Left ventricle myocardium inferior (tissue), 1 donor: ENCODE results near the gene CYP2A13. TPM values are rescaled to one million over a fixed set of nuclear protein-coding genes. Genes with fewer than 3 reads are reported as not detected.
"Not testable (repeated sequence)": the region's sequence is repeated elsewhere in the genome, so short reads cannot be mapped to it uniquely, and the experiment has no call there.

Source experiments
- DNase-seq: peaks from one replicate; pipeline ENCODE4 v3.0.0-alpha.2; 2020
- H3K27ac ChIP-seq: fragments of 200-600 bp; replicated peaks from 2 replicates; pipeline ENCODE4 v1.8.0; 2021
- H3K27me3 ChIP-seq: fragments of 200-600 bp; 2 replicates; pipeline ENCODE4 v1.8.0; 2021; ENCODE audit warnings: low read depth
- H3K36me3 ChIP-seq: fragments of 200-600 bp; 2 replicates; pipeline ENCODE4 v1.8.0; 2021
- H3K4me1 ChIP-seq: fragments of 200-600 bp; 2 replicates; pipeline ENCODE4 v1.8.0; 2021
- H3K4me3 ChIP-seq: fragments of 200-600 bp; 2 replicates; pipeline ENCODE4 v1.8.0; 2021; ENCODE audit warnings: mild to moderate bottlenecking, moderate library complexity
- H3K9me3 ChIP-seq: fragments of 200-600 bp; replicated peaks from 2 replicates; pipeline ENCODE4 v1.8.0; 2021
- CTCF ChIP-seq: fragments of 200-600 bp; IDR thresholded peaks from 2 replicates; pipeline ENCODE4 v1.8.0; 2021; ENCODE audit warnings: antibody characterized with exemption, mild to moderate bottlenecking, borderline replicate concordance
- intact Hi-C: fragments of 100-400 bp; cut with micrococcal nuclease; formaldehyde crosslinking; loops from one replicate; pipeline ENCODE4 v1.11.0; 2022
- total RNA-seq: library from RNA; stranded (reverse); fragmentation: NEBNext Ultra II Directional; extraction: Animal tissue kit (Norgen Biotek cat#: 25700); gene quantifications from one replicate; pipeline ENCODE4 v1.2.1, GENCODE V29; 2021
- donor health status: DM: no; HTN: yes; CAD: no; lungs with severe emphysema.

CYP2A13 gene
- total RNA-seq, 1 donor from 2014 or later = not detected

GRCh38 chr19:41096353-41096752 lies 8.1 kb downstream of the CYP2A13 start:
- intact Hi-C loops = no loop called here
- Histone ChIP-seq H3K4me3 (no peak overlapping the region), H3K9me3 (peaks cover 17% of the 10 kb centered on the region), H3K27ac (no peak overlapping the region), H3K36me3 (no peaks in the 10 kb centered on the region), H3K4me1 (no peaks in the 10 kb centered on the region), H3K27me3 (peaks cover 51% of the 10 kb centered on the region)
- no peak for TF ChIP-seq CTCF
- DNase-seq = no peak

DNA sequence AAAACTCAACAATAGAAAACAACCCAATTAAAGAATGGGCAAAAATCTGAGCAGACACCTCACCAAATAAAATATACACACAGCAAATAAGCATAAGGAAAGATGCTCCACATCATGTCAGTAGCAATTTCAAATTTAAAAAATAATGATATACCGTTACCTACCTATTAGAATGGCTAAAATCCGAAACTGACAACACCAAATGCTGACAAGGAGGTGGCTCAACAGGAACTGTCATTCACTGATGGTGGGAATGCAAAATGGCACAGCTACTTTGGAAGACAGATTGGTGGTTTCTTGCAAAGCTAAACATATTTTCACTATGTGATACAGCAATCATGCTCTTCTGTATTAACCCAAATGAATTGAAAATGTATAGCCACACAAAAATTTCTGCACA lies 9.1 kb downstream of the CYP2A13 start:
- Histone ChIP-seq H3K27ac (no peak overlapping the region), H3K36me3 (no peaks in the 10 kb centered on the region), H3K4me3 (no peak overlapping the region), H3K9me3 (peaks cover 21% of the 10 kb centered on the region), H3K27me3 (peaks cover 41% of the 10 kb centered on the region), H3K4me1 (no peaks in the 10 kb centered on the region)
- no peak for DNase-seq
- intact Hi-C loops = no loop called here
- TF ChIP-seq CTCF = no peak

DNA sequence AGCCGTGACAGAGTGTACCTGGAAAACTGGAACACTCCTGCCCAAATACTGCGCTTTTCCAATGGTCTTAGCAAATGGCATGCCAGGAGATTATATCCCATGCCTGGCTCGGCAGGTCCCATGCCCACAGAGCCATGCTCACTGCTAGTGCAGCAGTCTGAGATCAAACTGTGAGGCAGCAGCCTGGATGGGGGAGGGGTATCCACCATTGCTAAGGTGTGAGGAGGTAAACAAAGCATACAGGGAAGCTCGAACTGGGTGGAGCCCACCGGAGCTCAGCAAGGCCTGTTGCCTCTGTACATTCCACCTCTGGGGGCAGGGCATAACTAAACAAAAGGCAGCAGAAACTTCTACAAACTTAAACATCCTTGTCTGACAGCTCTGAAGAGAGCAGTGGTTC lies 10.5 kb downstream of the CYP2A13 start:
- TF ChIP-seq CTCF = no peak
- intact Hi-C loops = no loop called here
- DNase-seq = no peak

DNA sequence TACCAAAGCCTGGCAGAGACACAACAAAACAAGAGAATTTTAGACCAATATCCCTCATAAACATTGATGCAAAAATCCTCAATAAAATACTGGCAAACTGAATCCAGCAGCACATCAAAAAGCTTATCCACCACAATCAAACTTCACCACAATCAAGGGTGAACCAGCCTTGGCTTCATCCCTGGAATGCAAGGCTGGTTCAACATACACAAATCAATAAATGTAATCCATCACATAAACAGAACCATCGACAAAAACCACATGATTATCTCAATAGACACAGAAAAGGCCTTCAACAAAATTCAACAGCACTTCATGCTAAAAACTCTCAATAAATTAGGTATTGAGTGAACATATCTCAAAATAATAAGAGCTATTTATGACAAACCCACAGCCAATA lies 14.0 kb downstream of the CYP2A13 start:
- H3K36me3 ChIP-seq, DNase-seq, intact Hi-C loops, H3K4me3 ChIP-seq, H3K27me3 ChIP-seq, H3K4me1 ChIP-seq, H3K27ac ChIP-seq: not testable (repeated sequence)
- H3K9me3 ChIP-seq = peaks cover 29% of the 10 kb centered on the region

More for the DNA sequence above, 10.5 kb downstream of the CYP2A13 start:
- Histone ChIP-seq H3K4me3 (no peak overlapping the region), H3K27me3 (peaks cover 27% of the 10 kb centered on the region), H3K36me3 (no peaks in the 10 kb centered on the region), H3K4me1 (no peaks in the 10 kb centered on the region), H3K27ac (no peak overlapping the region), H3K9me3 (peaks cover 25% of the 10 kb centered on the region)

DNA sequence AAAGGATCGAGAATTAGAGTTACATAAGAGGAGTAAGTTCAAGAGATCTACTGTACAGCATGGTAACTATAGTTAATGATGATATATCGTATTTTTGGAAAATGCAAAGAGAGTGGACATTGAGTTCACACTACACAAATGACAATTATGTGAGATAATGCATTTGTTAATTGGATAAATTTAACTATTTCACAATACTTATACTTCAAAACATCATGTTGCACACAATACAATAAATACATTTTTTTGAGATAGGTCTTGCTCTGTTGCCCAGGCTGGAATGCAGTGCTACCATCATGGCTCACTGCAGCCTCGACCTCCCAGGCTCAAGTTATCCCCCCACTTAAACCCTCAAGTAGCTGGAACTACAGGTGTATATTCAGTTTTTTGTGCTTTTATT lies 17.9 kb downstream of the CYP2A13 start:
- intact Hi-C loops = no loop called here

DNA sequence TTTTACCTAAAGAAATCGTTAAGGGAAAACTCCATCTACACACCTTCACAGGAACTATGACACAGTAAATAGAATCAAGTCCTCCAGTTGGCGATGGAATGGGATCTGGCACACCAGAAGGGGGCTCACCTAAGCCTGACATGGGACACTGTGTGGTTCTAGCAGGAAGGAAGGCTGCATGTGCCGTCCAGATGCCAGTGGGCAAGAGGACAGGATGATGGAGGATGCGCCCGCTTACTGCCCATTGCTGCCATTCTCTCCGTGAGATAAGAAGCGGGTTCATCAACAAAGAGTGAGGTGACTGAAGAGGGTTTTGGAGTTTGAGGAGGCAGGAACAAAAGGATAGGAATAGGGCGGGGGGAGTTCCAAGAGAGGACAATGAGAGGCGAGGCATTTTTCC lies 23.0 kb downstream of the CYP2A13 start:
- no peaks in the 10 kb centered on the region for H3K9me3 ChIP-seq
- H3K36me3 ChIP-seq = no peaks in the 10 kb centered on the region
- intact Hi-C loops = no loop called here
- H3K27ac ChIP-seq = no peak overlapping the region
- peaks cover 43% of the 10 kb centered on the region for H3K27me3 ChIP-seq
- H3K4me3 ChIP-seq = no peak overlapping the region
- TF ChIP-seq CTCF = no peak
- DNase-seq = no peak
- H3K4me1 ChIP-seq = no peaks in the 10 kb centered on the region

More for the DNA sequence above, 17.9 kb downstream of the CYP2A13 start:
- Histone ChIP-seq H3K9me3 (peaks cover 16% of the 10 kb centered on the region), H3K27ac (no peak overlapping the region), H3K4me1 (no peaks in the 10 kb centered on the region), H3K36me3 (no peaks in the 10 kb centered on the region), H3K4me3 (no peak overlapping the region), H3K27me3 (peaks cover 7% of the 10 kb centered on the region)
- no peak for DNase-seq
- TF ChIP-seq CTCF = no peak
